ENCODE measurements around the gene MSANTD3.

- TF ChIP-seq CTCF (IDR thresholded peaks at IDR 0.05): no peak
- no peak for TF ChIP-seq JUN (CRISPR knock-in tag; IDR thresholded peaks at IDR 0.05)
- no peak for TF ChIP-seq TP53 (CRISPR knock-in tag; IDR thresholded peaks at IDR 0.05)
- no peak for TF ChIP-seq E2F1 (CRISPR knock-in tag; IDR thresholded peaks at IDR 0.05)
- TF ChIP-seq ESRRA (CRISPR knock-in tag; IDR thresholded peaks at IDR 0.05; ENCODE audit: borderline replicate concordance): no peak
- TF ChIP-seq ATF1 (CRISPR knock-in tag; IDR thresholded peaks at IDR 0.05): no peak
- no peak for TF ChIP-seq MLX (CRISPR knock-in tag; IDR thresholded peaks at IDR 0.05)
- no peak for TF ChIP-seq ZNF263 (CRISPR knock-in tag; IDR thresholded peaks at IDR 0.05; ENCODE audit: low read depth)
- no peak for TF ChIP-seq GRHL2 (CRISPR knock-in tag; IDR thresholded peaks at IDR 0.05; ENCODE audit: insufficient replicate concordance, severe bottlenecking)
Observed at GRCh38 chr9:100419166-100419565, 7.8 kb upstream of the MSANTD3 start.
